Activated CD4-positive, alpha-beta T cell treated with anti-CD3 and anti-CD28 coated beads, Interleukin-2, Interleukin-4, amounts not matched to agents 100 ng/mL and 50 ng/mL, durations not matched to agents 16 hours and 8 hours (primary cell): ENCODE measurements around the gene GNL2.
"Not testable (repeated sequence)": the region's sequence is repeated elsewhere in the genome, so short reads cannot be mapped to it uniquely, and the experiment has no call there.

Experiments used
- DNase-seq: peaks from one replicate; pipeline ENCODE4 v3.0.0-alpha.2; 2020; ENCODE audit warnings: low spot score

The GNL2 gene

DNA sequence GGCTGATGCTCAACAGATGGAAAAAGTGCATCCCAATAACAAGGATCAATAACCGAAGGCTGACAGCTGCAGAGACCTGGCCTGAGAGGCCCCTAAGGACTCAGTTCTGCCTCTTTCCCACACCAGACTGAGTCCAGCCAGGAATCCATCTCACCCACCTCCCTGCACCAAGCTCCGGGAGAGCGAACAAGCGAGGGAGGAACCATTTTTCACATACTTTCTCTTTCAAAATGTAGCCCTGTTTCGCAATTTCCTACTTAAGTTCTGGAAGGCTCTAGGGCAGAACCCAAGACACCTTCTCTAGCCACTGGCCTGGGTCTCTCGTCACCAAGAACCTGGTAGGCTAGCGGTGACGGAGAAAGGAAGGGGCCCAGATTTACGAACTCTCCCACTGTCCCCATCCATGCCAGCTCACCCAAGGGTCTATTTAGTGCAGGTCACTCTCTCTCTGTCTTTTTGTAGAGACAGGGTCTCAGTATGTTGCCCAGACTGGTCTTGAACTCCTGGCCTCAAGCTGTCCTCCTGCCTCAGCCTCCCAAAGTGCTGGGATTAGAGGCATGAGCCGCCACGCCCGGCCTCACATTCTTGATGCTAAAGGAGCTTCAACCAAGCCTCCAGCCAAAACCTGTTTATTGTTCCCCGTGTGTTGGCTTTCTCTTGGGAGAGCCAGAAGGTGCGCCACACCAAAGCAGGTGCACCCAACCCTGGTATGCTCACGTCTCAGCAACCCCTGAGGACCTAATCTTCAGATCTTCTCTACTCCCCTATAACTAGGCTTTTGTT is 10.9 kb upstream of the GNL2 start:
- DNase-seq: no peak

DNA sequence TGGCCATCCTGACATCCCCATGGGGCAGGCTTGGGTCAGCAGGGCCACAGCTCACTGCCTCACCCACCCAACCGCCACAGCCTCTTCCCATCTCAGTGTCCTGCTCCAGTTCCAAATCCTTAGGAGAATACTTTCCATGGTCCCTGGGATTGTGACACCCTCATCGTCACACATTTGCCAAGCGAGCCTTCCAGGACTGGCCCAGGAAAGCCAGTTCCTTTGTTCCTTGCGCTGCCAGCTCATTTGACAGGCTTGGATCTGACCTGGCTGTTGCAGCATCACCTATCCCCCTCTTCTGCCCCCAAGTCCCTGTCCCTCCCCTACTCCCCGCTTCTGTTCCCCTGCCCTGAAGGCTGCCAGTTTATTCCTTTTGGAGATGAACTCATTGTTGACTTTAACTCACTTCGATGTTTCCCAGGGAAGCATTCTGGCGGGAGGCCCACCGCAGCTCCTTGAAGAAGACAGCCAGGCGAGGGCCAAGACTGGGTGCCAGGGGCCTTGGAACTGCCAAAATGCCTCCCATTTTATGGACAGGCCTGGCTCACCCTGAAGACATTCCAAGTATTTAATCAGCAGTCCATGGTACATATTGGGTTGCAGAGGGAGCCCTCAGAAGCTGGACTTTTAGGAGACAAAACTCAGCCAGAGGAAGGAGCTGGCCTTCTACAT is 10.2 kb upstream of the GNL2 start:
- no peak for DNase-seq

DNA sequence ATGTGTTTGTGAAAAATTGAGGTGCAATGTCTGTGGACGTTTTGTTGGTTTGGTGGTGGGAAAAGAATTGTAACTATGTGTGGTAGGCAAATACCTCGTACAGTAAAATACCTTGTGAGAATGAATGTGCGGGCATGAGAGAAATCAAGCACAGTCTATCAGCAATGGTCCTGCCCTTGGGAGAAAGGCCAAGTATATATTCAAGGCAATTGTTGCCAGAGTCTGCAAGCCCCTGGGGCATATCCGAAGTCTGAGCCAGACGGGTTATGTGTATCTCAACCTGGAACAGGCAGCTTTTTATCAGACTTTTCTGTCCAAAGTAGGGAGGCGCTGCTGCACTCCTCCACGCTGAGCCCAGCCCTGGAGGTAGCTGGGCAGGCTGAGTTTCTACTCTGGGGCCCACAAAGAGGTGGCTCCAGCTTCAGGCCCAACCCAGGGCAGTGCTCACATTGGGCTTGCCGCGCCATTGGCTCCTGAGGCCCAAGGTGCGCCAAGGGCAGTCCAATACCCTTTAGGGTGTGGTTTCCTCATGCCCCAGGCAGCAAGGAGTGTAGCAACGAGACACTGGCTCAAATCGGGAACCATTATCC is 9.4 kb upstream of the GNL2 start:
- no peak for DNase-seq

DNA sequence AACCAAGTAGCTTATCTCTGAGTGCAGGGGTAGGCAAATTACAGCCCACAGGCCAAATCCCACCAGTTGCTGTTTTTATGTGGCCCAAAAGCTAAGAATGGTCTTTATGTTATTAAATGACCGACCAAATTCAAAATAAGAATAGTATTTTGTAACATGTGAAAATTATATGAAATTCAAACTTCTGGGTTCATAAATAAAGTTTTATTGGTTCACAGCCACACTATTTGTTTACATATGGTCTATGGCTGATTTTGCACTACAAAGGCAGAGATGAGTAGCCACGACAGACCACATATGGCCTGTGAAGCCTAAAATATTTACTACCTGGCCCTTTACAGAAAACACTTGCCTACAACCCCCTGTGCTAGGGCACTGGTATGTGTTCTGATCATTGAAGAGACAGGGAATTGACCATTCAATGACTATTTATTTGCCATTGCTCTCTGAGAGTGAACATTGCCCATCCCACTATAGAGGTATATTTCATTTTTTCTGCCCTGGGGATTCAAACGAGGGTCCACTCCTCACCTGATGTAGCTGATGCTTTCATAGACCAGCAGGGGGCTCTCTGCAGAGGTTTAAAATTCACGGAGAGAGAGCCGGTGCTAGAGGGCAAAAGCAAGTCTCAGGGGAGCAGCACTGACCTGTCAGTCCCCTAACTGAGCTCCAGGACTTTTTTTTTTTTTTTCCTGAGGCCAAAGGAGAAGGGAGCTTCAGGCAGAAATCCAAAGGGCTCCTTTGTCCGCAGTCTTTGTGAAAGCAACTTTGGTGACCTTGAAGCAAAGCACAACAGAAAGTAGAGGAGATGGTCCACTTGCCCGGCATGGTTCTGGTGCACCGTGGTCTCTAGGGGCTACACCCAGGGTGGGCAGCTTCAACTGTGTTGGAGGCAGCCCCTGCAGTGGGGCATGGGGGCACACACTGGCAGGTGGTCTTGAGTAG is 7.3 kb upstream of the GNL2 start:
- DNase-seq: peak; percentile 40

DNA sequence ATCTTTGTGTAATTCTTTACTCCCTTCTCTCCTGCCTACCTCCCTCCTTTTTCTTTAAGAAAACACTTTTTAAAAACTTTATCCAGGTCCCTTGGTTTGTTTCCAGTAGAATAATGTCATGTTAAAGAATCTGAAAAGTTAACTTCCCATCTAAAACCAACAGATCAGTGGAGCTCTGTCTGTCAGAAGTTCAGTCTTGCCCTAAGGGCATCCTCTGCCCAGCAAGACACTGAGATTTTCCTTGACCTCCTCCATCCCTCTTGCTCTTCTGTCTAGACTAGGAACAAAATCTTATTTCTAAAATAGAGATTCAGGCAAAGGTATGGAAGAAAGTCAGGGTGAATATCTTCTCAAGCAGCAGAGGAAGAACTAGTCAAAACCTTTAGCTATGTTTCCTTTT is 5.7 kb upstream of the GNL2 start:
- no peak for DNase-seq

DNA sequence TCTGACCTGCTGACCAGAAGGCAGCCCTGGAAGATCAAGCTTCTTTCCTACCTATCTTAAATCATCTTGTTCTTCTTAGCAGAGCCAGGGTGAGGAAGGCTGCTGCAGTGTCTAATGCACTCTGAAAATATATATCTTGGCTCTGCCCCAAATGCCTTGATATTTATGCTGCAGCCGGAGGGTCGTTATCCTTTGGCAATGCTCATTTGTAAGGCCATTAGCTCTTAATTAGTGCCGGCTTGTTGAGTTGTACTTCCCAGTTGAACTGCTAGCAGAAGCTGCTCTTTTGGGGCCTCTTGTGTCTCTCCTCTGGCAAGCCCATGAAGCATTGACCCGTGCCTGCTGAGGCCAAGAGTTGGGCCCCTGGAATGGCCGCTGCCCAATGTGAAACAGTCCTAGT is 4.2 kb upstream of the GNL2 start:
- DNase-seq: no peak

DNA sequence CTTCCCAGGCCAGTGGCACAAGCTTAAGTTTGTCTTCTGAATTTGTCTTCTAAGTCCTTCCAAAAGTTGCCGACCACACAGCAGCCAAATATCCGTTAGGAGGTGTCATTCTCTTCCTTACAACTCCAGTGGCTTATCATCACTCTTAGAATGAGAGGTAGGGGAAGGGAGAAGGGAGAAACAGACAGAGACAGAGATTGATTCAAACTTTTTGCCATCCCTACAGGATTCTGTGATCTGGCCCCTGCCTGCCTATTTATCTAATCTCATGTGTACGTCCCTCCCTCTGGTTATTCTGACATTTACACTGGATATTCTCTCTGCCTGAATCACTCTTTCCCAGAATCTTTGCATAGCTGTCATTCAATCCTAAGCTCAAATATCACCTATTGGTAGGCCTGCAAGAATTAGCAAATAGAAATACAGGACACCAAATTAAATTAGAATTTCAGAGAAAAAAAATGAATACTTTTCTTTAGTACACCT is 488 bp upstream of the GNL2 start:
- DNase-seq: no peak

DNA sequence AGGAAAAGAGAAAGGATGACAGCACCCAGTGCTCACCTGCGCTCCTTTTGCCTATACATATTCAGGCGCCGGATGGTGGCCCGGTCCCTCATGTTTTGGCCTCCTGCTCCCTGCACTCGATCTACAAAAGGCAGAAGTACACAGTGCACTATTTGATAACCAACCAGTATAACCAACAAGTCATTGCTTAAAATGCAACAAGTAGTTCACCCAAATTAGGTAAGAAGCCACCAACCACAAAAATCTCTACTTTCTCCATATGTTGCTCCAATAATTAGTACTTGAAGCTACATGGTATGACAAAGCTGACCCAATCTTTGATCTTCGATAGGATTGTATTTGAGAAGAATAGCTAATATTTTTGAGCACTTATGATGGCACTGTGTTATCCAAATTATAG is 2.0 kb downstream of the GNL2 start:
- DNase-seq: no peak

DNA sequence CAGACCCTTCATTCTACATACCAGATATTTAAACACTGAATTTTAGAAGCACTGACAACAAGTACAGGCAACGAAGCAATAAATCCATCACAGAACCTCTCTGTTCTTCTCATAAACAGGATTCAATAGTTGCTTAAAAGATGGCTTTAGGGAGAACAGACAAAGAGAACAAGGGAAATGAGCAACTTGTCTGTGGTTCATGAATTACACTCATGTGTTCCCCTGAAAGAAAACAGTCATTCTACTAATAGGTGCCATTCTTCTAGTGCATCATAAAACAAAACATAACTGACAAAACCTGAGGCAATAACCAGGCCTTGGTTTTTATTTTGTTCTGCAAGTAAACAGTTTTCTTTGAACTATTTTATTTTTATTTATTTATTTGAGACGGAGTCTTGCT is 6.8 kb downstream of the GNL2 start:
- no peak for DNase-seq

DNA sequence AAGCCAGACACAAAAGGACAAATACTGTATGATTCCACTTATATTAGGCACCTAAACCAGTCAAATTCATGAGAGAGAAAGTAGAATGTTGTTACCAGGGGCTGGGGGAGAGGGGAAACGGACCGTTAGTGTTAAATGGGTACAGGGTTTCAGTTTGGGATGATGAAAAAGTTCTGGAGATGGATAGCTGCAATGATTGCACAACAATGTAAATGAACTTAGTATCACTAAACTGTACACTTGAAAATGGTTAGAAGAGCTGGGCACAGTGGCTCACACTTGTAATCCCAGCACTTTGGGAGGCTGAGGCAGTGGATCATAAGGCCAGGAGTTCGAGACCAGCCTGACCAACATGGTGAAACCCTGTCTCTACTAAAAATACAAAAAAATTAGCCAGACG is 11.2 kb downstream of the GNL2 start:
- not testable (repeated sequence) for DNase-seq

DNA sequence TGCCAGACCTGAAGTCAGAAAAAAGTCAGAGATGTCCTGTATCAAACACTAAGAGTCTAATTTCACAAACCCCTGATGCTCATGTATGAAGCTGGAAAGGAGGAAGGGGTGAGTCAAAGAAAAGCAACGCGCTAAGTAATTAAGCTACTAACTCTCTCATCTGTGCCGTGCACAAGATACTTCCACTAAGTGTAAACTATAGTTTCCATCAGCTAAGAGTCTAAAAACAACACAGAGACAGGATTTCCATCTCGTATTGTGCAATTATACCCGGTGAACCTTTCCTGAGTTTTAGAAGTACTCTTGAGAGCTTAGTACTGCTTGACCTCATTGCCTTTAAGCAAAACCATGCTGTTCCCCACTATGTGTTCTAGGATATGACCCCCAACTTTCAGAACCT is 20.0 kb downstream of the GNL2 start:
- peak; percentile 40 for DNase-seq

DNA sequence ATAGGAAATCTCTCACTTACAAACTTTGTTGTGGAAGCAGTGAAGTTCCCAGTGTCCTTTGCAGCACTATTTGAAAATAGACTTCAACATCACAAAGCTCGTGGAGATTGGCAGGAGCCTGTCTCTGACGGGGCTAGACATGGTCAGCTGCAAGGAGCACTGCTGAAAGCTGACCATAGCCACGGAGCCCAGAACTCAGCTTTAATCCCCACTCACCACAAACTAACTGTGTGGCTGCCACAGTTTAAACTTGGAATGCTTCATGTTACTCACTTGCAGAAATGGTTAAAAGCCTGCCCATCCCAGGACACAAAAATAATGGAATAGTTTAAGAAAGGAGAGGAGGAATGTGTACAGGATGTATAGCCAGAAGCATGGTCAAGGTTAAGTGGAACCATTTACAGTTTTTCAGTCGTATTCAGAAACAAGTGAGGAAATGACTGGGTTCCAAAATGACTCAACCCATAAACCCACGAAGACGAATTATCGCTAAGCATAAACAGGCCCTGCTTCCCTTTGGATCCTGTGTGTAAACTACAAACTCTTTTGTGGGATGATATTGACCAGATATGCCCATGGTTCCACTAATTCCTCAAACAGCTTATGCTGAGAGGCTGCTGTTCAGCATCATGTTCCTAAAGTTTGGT is 20.8 kb downstream of the GNL2 start:
- DNase-seq: peak; percentile 82

DNA sequence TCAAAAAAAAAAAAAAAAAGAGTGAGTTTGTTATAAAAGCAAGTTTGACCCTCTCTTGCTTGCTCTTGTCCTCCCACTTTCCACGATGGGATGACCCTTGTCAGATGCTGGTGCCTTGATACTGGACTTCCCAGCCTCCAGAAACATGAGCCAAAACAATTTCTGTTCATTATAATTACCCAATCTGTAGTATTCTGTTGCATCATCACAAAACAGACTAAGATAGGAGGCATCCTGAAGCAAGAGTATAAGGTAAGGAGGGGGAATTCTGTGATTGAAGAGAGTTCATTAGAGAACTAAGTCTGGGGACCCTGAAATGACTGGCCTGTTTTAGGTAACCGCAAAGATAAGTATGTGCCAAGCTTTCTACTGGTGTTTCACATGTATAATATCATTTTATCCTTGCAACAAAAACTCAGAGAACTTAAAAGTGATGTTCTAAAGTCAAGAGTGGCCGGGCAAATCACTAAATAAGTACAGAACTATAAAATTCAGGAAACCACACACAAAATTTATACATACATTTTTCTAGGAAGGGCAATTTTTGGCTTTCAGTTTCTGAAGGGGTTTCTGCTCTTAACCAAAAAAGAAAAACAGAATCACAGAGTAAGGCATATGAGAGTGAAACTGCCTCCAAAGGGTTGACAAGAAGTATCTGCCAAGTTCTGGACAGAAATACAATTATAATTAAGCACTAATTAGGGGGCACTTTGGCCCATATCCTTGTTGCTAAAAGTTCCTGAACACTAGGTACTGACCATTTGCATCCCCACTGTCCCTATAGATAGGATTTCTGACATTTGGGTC is 25.0 kb downstream of the GNL2 start:
- peak; percentile 50 for DNase-seq

DNA sequence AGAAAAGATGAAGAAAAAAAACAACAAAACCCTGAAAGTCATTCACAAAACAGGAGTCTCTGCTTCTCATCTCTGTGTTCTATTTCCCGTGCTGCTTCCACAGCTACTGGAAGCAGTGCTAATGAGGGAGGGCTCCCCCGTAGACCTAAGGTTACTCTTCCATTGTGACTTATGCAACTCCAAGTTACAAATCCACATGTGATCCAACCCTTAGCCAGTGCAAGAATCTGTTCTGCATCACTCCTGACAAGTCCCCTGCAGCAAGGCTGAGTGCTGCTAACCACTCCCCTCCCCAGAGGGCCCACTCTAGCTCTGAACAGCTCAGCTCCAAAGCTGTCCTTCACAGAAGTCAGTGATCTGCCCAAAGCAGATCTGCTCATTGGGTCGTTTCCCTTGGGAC is 28.7 kb downstream of the GNL2 start:
- DNase-seq: no peak

DNA sequence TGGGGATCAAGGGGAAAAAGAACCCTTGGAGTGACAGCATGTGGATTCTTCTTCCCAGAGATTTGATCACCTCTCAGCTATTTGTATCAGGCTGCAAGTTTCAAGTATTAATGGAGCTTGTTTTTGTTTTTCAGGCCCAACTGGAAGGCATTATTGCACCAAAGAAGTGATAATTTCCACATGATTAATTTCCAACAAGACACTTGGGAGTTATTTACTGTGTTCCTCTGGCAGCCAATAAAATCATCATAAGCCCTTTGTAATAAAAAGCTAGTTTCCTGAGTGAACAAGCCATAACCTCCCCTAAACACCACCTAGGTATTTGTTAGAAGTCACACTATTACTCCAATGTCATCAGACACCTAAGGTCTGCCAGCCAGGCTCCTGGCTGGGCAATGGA is 30.8 kb downstream of the GNL2 start:
- DNase-seq: no peak

DNA sequence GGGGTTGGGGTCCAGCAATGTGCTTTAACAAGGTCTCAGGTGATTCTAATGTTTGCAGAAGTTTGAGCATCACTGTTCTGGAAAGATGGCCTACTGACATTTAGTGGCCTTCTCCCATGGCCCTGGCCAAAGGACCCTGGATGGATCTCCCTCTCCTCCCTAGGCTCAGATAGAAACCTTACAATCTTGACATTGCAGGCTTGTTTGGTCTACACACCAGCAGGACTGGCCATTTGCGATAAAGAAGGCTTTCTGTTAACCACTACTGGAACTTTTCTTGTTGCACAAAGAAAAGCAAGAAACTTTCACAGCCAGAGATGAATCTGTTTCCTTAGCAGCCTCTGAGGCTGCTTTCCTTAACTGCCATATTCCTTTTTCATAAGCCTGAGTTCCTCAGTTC is 32.8 kb downstream of the GNL2 start:
- DNase-seq: no peak

DNA sequence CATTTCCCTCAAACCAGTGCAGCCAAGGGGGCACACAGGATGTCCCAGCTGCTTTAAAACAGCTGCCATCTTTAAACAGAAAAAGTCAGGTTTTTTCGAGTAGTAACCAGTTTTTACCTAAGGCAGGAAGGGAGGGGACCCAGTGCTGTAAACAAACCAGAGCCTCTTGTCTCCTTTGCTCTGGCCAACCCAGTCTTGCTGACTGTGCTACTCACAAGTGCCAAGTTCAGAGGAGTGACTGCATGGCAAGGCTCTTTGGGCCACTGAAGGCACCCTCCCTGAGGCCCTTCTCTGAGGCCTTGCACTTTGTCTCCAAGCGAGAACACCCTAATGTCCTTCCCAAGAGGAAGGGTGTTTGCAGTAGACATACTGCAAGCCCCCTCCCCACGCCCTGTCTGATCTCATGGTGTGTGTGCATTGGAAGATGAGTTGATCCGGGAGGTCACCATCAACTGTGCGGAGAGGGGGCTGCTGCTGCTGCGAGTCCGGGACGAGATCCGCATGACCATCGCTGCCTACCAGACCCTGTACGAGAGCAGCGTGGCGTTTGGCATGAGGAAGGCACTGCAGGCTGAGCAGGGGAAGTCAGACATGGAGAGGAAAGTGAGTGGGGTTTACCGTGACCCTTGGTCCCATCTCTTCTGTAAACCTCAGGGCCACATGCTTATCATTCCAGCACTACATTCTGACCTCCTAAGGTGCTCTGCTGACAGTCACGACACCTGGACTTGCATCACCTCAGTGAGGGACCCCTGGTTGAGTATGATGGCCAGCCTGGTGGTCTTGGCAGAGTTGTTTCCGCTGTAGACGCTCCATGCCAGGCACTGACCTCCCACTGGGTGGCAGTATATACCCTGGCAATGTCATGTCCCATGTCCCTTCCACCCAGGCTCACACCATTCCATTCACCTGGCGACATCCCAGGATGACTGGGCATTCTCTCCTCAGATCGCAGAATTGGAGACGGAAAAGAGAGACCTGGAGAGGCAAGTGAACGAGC is 34.3 kb downstream of the GNL2 start:
- peak; percentile 45 for DNase-seq

DNA sequence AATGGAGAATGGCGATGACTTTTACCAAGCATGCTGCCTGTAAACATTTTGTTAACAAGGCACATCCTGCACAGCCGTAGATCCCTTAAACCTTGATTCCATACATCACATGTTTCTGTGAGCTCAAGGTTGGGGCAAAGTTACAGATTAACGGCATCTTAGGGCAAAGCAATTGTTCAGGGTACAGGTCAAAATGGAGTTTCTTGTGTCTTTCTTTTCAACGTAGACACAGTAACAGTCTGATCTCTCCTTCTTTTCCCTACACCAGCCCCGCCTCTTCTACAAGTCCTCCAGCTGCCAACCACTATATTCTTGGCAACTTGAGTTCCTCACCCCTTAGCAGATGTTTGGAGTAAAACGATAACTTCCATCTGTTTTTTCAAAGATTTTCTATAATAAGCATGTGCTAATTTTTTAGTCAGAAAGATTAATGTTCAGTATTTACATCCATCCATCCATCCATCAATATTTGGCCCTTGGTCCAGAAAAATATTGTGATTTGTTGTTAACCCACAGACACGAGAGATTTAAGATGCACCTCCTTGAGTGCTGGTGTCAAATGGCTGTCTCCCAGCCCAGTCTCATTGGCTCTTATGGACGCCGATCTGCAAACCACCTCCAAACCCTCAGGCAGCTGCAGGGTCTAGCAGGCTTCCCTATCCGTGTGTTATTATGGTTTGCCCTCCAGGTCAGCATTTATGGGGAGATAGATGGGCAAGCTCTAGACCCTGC is 35.2 kb downstream of the GNL2 start:
- DNase-seq: no peak

DNA sequence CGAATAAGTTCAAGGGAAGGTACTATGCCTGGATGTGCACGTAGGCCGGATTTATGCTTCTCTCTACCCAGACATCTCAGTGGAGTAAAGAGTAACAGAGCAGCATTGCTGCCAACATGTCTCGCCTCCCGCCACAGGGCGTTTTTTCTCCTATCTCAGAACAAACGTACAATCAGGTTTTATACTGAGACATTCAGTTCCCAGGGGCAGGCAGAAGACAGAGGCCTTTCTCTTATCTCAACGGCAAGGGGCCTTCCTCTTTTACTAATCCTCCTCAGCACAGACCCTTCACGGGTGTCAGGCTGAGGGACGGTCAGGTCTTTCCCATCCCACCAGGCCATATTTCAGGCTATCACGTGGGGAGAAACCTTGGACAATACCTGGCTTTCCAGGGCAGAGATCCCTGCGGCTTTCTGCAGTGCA is 35.8 kb downstream of the GNL2 start:
- DNase-seq: not testable (repeated sequence)
